Measurements from ENCODE around the gene NFIX. TPM values are rescaled to one million over a fixed set of nuclear protein-coding genes. Genes with fewer than 3 reads are reported as not detected.

The NFIX gene
- total RNA-seq, 4 donors from 2014 or later: 31.9 to 128 (median 105) TPM

DNA sequence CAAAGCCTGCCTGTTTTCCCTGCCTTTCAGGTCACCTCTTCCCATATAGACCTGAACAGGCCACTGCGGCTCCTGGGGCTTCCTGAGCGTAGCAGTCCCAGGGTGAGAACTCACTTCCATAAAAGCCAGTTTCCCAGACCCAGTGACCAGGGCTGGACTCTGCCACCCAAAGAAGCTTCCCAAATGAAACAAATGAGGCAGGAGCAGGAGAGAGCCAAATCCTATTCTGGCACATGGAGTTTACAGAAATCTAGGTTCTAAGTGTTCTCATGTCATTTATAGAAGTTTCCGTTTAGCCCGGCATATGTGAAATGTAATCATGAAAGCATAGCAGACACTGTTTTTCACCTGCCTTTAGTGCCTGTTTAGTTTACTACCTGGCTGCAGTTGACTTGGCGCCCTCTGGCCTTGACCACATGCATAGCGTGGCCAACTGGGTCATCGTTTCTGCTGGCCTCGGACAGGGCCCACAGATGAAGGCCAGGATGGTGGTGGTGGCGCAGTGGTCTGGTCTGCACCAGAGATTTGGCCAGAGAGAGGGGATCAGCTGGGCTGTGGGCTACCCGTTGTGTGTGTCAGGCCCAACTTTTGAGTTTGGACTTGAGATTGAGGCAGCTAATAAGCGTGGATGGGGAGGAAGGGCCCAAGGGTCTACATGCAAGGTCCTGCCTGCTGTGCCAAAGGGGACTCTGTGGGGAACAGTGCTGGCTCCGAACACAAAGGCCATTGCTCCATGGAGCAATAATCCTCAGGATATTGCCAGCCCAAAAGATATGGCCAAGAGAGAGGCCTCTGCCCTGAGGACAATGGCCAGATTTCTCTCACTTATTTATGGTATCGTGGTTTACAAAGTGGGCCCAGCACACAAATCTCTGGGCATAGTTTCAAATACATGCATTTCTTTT lies 43.3 kb downstream of the NFIX start:
- no peaks in the 10 kb centered on the region for H3K27me3 ChIP-seq
- peak overlapping the region; percentile 97 to 100 (median 99) for H3K27ac ChIP-seq
- TF ChIP-seq, protein P1, sequence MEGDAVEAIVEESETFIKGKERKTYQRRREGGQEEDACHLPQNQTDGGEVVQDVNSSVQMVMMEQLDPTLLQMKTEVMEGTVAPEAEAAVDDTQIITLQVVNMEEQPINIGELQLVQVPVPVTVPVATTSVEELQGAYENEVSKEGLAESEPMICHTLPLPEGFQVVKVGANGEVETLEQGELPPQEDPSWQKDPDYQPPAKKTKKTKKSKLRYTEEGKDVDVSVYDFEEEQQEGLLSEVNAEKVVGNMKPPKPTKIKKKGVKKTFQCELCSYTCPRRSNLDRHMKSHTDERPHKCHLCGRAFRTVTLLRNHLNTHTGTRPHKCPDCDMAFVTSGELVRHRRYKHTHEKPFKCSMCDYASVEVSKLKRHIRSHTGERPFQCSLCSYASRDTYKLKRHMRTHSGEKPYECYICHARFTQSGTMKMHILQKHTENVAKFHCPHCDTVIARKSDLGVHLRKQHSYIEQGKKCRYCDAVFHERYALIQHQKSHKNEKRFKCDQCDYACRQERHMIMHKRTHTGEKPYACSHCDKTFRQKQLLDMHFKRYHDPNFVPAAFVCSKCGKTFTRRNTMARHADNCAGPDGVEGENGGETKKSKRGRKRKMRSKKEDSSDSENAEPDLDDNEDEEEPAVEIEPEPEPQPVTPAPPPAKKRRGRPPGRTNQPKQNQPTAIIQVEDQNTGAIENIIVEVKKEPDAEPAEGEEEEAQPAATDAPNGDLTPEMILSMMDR (IDR thresholded peaks at IDR 0.05 in 4 of 5, conservative IDR thresholded peaks at IDR 0.05 in 1 of 5): no peak
- no peak for TF ChIP-seq POLR2A (IDR thresholded peaks at IDR 0.05)
- in situ Hi-C loops (cut with MboI; ENCODE audit: low sequenced_read_pairs in 4 of 4) (loop anchor here in 3 of 4 donors (5.0 to 10.0 kb wide), 2 partner anchors 54 to 56 kb away; no protein-coding TSS in a partner anchor), intact Hi-C loops (cut with DNase I; ENCODE audit: low total_unique reads) (no loop called here)
- ATAC-seq (no peak), DNase-seq (peak in 1 of 2 donors; percentile 77)
- H3K9me3 ChIP-seq: no peaks in the 10 kb centered on the region
- H3K36me3 ChIP-seq: no peaks in the 10 kb centered on the region
- peaks cover 98 to 100% of the 10 kb centered on the region in 2 donors for H3K4me1 ChIP-seq
- no peak overlapping the region for H3K4me3 ChIP-seq

DNA sequence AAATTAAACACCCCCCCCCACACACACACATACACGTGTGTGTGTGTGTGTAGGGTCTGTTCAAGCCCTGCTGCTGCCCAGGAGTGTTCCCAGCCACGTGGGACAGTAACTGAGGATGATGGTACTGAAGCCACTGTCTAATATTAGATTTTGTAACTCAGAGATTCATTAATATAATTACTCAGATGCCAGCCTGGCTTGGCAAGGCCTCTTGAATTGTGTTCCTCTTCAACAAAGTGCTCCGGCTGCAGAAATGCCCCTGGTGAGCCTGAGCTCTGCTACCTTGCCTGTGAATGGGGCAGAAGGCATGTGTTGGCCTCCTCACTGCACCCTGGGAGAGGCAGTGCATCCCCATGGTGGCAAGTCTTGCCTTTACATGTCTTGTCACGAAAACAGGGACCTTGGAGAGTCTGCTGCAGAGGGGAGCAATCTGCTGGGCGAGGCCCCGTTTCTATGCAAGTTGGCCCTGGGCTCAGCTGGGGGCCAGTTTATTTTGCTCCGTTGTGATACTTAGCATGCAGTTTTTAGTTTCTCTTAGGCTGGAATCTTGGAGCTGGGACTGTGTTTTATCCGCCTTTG lies 44.0 kb downstream of the NFIX start:
- TF ChIP-seq, protein P1 (IDR thresholded peaks at IDR 0.05 in 4 of 5, conservative IDR thresholded peaks at IDR 0.05 in 1 of 5): no peak
- no peak for TF ChIP-seq POLR2A (IDR thresholded peaks at IDR 0.05)
- DNase-seq (no peak), ATAC-seq (no peak)
- no peaks in the 10 kb centered on the region for H3K9me3 ChIP-seq
- in situ Hi-C loops (cut with MboI; ENCODE audit: low sequenced_read_pairs in 4 of 4) (loop anchor here in 3 of 4 donors (5.0 to 10.0 kb wide), 2 partner anchors 54 to 57 kb away; no protein-coding TSS in a partner anchor), intact Hi-C loops (cut with DNase I; ENCODE audit: low total_unique reads) (no loop called here)
- H3K36me3 ChIP-seq: no peaks in the 10 kb centered on the region
- H3K27ac ChIP-seq: peak overlapping the region; percentile 97 to 100 (median 99)
- H3K27me3 ChIP-seq: no peaks in the 10 kb centered on the region
- peaks cover 98 to 100% of the 10 kb centered on the region in 2 donors for H3K4me1 ChIP-seq
- no peak overlapping the region for H3K4me3 ChIP-seq

- ATAC-seq: no peak
- DNase-seq: no peak
- Histone ChIP-seq H3K4me3 (no peak overlapping the region), H3K4me1 (peaks cover 98 to 100% of the 10 kb centered on the region in 2 donors), H3K9me3 (no peaks in the 10 kb centered on the region), H3K36me3 (no peaks in the 10 kb centered on the region), H3K27ac (peak overlapping the region; percentile 97 to 100 (median 99)), H3K27me3 (no peaks in the 10 kb centered on the region)
- in situ Hi-C loops (cut with MboI; ENCODE audit: low sequenced_read_pairs in 4 of 4) (no loop called here), intact Hi-C loops (cut with DNase I; ENCODE audit: low total_unique reads) (no loop called here)
- TF ChIP-seq, protein P1 (IDR thresholded peaks at IDR 0.05 in 4 of 5, conservative IDR thresholded peaks at IDR 0.05 in 1 of 5): no peak
- no peak for TF ChIP-seq POLR2A (IDR thresholded peaks at IDR 0.05)
These were observed 45.1 kb downstream of the NFIX start for GRCh38 chr19:13040232-13040947.

DNA sequence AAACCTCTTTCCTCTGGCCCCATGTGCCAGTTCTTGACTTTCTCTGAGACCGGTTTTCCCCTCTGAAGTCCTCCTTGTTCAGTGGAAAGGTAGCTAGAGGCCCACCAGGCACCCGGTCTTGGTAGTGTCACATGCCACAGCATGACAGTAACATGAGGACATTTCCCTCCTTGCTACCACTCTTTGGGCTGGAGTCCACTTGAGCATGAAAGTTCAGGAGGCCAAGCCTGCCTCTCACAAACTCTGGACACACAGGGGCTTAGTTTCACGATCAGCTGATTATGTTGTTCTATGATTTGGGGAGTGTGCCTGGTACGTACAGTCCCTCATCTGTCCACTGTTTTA lies 45.6 kb downstream of the NFIX start:
- peak; percentile 46 to 55 for ATAC-seq
- TF ChIP-seq, protein P1 (IDR thresholded peaks at IDR 0.05 in 4 of 5, conservative IDR thresholded peaks at IDR 0.05 in 1 of 5): no peak
- TF ChIP-seq POLR2A (IDR thresholded peaks at IDR 0.05): no peak
- H3K36me3 ChIP-seq: no peaks in the 10 kb centered on the region
- H3K9me3 ChIP-seq: no peaks in the 10 kb centered on the region
- in situ Hi-C loops (cut with MboI; ENCODE audit: low sequenced_read_pairs in 4 of 4) (no loop called here), intact Hi-C loops (cut with DNase I; ENCODE audit: low total_unique reads) (no loop called here)
- H3K4me1 ChIP-seq: peaks cover 98 to 100% of the 10 kb centered on the region in 2 donors
- H3K27ac ChIP-seq: peak overlapping the region; percentile 97 to 100 (median 99)
- no peak overlapping the region for H3K4me3 ChIP-seq
- H3K27me3 ChIP-seq: no peaks in the 10 kb centered on the region
- DNase-seq: peak in 1 of 2 donors; percentile 76

All from gastrocnemius medialis (tissue), 4 donors.